Ovary (tissue), 9 donors: ENCODE measurements around the gene RAB3GAP1. TPM values are rescaled to one million over a fixed set of nuclear protein-coding genes. Genes with fewer than 3 reads are reported as not detected.

ENCODE experiments used
- DNase-seq, 5 donors: peaks; one replicate each; pipeline ENCODE4 v3.0.0-alpha.2; 2019 to 2020
- H3K27ac ChIP-seq, 2 donors: fragments of 200-600 bp; one replicate each; pipeline versions ENCODE4 v1.5.1 to v1.8.0; 2019 to 2022
- H3K27me3 ChIP-seq: fragments of 200-600 bp; one replicate; pipeline ENCODE4 v1.8.0; 2022
- H3K36me3 ChIP-seq: fragments of 200-600 bp; sonication (generic); one replicate; pipeline ENCODE4 v1.5.1; 2019
- H3K4me1 ChIP-seq: one replicate; pipeline ENCODE4 v1.8.1; 2013; ENCODE audit warnings: mild to moderate bottlenecking, moderate library complexity; ENCODE audit not compliant: insufficient read depth
- H3K4me3 ChIP-seq: fragments of 200-600 bp; sonication (generic); one replicate; pipeline ENCODE4 v1.5.1; 2017
- H3K9me3 ChIP-seq, 2 donors: fragments of 200-600 bp in 1 of 2; sonication (generic) in 1 of 2; one replicate each; pipeline versions ENCODE4 v1.5.1 to v1.8.1; 2013 to 2019; ENCODE audit warnings: mild to moderate bottlenecking in 1 of 2, moderate library complexity in 1 of 2
- CTCF ChIP-seq, 3 donors: fragments of 450-650 bp in 2 of 3; fragments of 200-600 bp in 1 of 3; IDR thresholded peaks; one replicate each; pipeline versions ENCODE4 v1.5.1 to v1.8.0; 2016 to 2022; ENCODE audit warnings: antibody characterized with exemption in 3 of 3, mild to moderate bottlenecking in 1 of 3
- EP300 ChIP-seq: sonication (generic); formaldehyde crosslinking; IDR thresholded peaks from one replicate; pipeline ENCODE4 v1.6.1; 2017; ENCODE audit warnings: antibody characterized with exemption
- POLR2A ChIP-seq: fragments of 450-650 bp; IDR thresholded peaks from one replicate; pipeline ENCODE4 v1.6.1; 2017; ENCODE audit warnings: antibody characterized with exemption, mild to moderate bottlenecking, moderate library complexity
- WGBS, 3 donors: extraction: QIAGEN DNeasy Blood & Tissue Kit in 1 of 3; methylation state at CpG; one replicate each; pipeline versions ENCODE4 v1.1.5 to v1.1.7; 2013 to 2017; 5-methylcytosine and 5-hydroxymethylcytosine counted together
- intact Hi-C, 4 donors: fragments of 100-400 bp; cut with DNase I; formaldehyde crosslinking; loops; one replicate each; pipeline versions ENCODE4 v1.11.0 to v1.15.1; 2022 to 2023
- polyA plus RNA-seq, 2 donors: library from polyadenylated mRNA; stranded (reverse); fragments of 200-250 nt in 1 of 2; fragments of 350-450 nt in 1 of 2; fragmentation: Illumina TruSeq in 1 of 2; extraction: RNeasy Lipid Tissue Mini Kit (QIAGEN cat#74804) in 1 of 2; gene quantifications; one replicate each; pipeline ENCODE4 v1.2.3, GENCODE V29; 2013 to 2014
- total RNA-seq, 7 donors: library from RNA; depleted of rRNA in 2 of 7; stranded (reverse); fragments of >200 nt in 2 of 7; fragmentation: NEBNext Ultra II Directional in 3 of 7; extraction: Animal tissue kit (Norgen Biotek cat#: 25700) in 3 of 7; gene quantifications; one replicate each; pipeline versions ENCODE4 v1.1.0 to v1.2.4, GENCODE V29; 2016 to 2023
- donor health status: DM: no; HTN: no; CAD: no; lungs with moderate emphysema.
- donor health status: DM: no; HTN: no; CAD: no.
- donor health status: Bipolar disorder and iron deficiency.
- donor health status: DM: yes; HTN: yes; CAD: no.
- donor health status: DM: no; HTN: no; CAD: no.
- donor health status: DM: yes; HTN: yes; CAD: no.

The RAB3GAP1 gene
- total and polyA plus RNA-seq, 9 donors, result 29.3 to 51.3 (median 44.3) TPM

GRCh38 chr2:135094508-135094907, 42.4 kb downstream of the RAB3GAP1 start:
- H3K36me3 ChIP-seq, result no peaks in the 10 kb centered on the region
- H3K9me3 ChIP-seq, result no peaks in the 10 kb centered on the region
- H3K4me3 ChIP-seq, result no peak overlapping the region
- intact Hi-C loops, result no loop called here
- 40 to 79% (median 49%) methylated on average over 2 of the region's 2 CpGs for WGBS, 3 donors
- no peaks in the 10 kb centered on the region for H3K27me3 ChIP-seq
- no peaks in the 10 kb centered on the region for H3K4me1 ChIP-seq
- TF ChIP-seq POLR2A (no peak), EP300 (no peak), CTCF (IDR thresholded peaks at IDR 0.05) (no peak)
- no peak for DNase-seq
- H3K27ac ChIP-seq, result no peak overlapping the region

- no peak for DNase-seq
- no peak overlapping the region for H3K27ac ChIP-seq
- no peak overlapping the region for H3K4me3 ChIP-seq
- WGBS, 3 donors, result 95 to 98% (median 97%) methylated on average over 3 of the region's 3 CpGs
- intact Hi-C loops, result no loop called here
- no peaks in the 10 kb centered on the region for H3K36me3 ChIP-seq
- TF ChIP-seq CTCF (IDR thresholded peaks at IDR 0.05), result no peak
- peaks cover 1% of the 10 kb centered on the region for H3K4me1 ChIP-seq
- H3K27me3 ChIP-seq, result no peaks in the 10 kb centered on the region
- H3K9me3 ChIP-seq, result no peaks in the 10 kb centered on the region
Measured at GRCh38 chr2:135095591-135095990, 43.5 kb downstream of the RAB3GAP1 start.

DNA sequence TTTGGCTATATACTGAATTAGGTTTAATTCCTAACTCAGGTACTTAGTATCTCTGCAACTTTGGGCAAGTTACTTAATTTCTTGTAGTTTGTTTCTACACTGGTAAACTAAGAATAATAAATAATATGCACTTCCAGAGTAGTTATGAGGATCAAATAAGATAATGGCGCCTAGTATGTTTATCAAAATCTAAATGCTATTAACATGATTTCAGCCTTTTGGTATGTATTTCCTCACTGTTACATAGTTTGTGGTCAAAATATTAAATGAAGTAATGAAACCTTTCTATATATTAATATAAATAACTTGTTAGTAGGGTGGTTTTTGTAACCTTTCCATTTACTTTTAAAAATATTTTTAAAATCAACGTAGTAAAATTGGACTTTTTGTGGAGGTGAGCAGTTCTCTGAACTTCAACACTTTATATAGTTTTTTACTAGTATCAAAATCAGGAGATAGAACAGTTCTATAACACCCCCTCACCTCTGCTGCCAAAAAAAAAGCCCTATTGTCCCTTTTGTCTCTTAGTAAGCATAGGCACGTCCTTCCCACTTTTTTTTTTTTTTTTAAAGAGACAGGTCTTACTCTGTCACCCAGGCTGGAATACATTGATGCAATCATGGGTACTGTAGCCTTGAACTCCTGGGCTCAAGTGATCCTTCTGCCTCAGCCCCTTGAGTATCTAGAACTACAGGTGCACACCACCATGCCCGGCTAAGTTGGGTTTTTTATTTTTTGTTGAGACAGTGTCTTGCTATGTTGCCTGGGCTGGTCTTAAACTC, 44.8 kb downstream of the RAB3GAP1 start:
- H3K9me3 ChIP-seq, result no peaks in the 10 kb centered on the region
- intact Hi-C loops, result no loop called here
- 53 to 73% (median 65%) methylated on average over 4 of the region's 4 CpGs for WGBS, 3 donors
- no peak for DNase-seq
- no peak overlapping the region for H3K27ac ChIP-seq
- no peaks in the 10 kb centered on the region for H3K27me3 ChIP-seq
- no peak overlapping the region for H3K4me3 ChIP-seq
- H3K36me3 ChIP-seq, result no peaks in the 10 kb centered on the region
- TF ChIP-seq POLR2A, result no peak
- TF ChIP-seq EP300, result no peak
- TF ChIP-seq CTCF (IDR thresholded peaks at IDR 0.05), result no peak
- peaks cover 1% of the 10 kb centered on the region for H3K4me1 ChIP-seq

DNA sequence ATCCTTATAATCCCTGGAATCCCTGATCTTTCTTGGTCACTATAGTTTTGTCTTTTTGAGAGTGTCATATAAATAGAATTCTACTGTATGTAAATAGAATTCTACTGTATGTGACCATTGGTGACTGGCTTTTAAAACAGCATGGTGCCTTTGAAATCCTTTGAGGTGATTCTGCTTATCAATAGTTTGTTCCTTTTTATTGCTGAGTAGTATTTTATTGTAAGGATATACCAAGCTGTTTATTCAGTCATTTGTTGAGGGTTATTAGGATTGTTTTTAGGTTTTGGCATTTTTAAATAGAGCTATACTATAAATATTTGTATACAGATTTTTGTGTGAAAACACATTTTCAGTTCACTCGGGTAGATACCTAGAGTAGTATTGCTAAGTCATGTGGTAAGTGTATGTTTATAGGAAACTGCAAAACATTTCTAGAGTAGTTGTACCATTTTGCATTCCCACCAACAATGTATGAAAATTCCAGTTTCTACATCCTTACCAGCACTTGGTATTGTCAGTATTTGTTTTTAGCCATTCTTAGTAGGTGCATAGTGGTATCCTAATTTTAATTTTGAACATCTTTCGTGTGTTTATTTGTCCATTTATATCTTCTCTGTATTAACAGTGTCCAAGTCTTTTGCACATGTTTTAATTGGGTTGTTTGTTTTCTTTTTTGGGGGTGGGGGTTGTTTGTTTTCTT, 45.6 kb downstream of the RAB3GAP1 start:
- Histone ChIP-seq H3K27me3 (no peaks in the 10 kb centered on the region), H3K36me3 (no peaks in the 10 kb centered on the region), H3K4me3 (no peak overlapping the region), H3K4me1 (peaks cover 1% of the 10 kb centered on the region), H3K9me3 (no peaks in the 10 kb centered on the region), H3K27ac (no peak overlapping the region)
- DNase-seq, result no peak
- TF ChIP-seq POLR2A, result no peak
- no peak for TF ChIP-seq CTCF (IDR thresholded peaks at IDR 0.05)
- no peak for TF ChIP-seq EP300
- intact Hi-C loops, result no loop called here
- 96% methylated on average over 2 of the region's 2 CpGs for WGBS, 3 donors
